ENCODE measurements around the gene IL1B.

- TF ChIP-seq POLR2A (IDR thresholded peaks at IDR 0.05) (no peak), CTCF (IDR thresholded peaks at IDR 0.05) (no peak)
Measured at GRCh38 chr2:112836695-112837117, at the start of gene IL1B.

Measured in right lobe of liver (tissue), 4 donors.